Bronchial epithelial cell (primary cell): ENCODE measurements around the gene IL26. TPM values are rescaled to one million over a fixed set of nuclear protein-coding genes. Genes with fewer than 3 reads are reported as not detected.

Source experiments
- DNase-seq: peaks from one replicate; pipeline ENCODE4 v3.0.0-alpha.2; 2010; ENCODE audit warnings: low read depth
- FAIRE-seq: peaks from 2 replicates; lab custom pipeline; 2011; peaks lifted over from hg19 to GRCh38; lab: Jason Lieb, UNC
- H3K27me3 ChIP-seq: 2 replicates; pipeline ENCODE4 v1.5.1; 2011; ENCODE audit warnings: low read length; ENCODE audit not compliant: control insufficient read depth, insufficient read depth
- H3K36me3 ChIP-seq: 2 replicates; pipeline ENCODE4 v1.5.1; 2011; ENCODE audit warnings: low read length; ENCODE audit not compliant: control insufficient read depth, insufficient read depth
- H3K4me3 ChIP-seq: 2 replicates; pipeline ENCODE4 v1.5.1; 2011; ENCODE audit warnings: mild to moderate bottlenecking, low read depth, low read length, control low read depth
- CTCF ChIP-seq: IDR thresholded peaks from 2 replicates; pipeline ENCODE4 v1.5.1; 2011; ENCODE audit warnings: mild to moderate bottlenecking, moderate library complexity, low read length, control low read depth, inconsistent platforms; ENCODE audit not compliant: insufficient read depth, severe bottlenecking
- total RNA-seq: library from RNA; depleted of rRNA; stranded (reverse); fragments of >200 nt; gene quantifications from 2 replicates; pipeline ENCODE4 v1.2.1, GENCODE V29; 2014

Gene IL26
- total RNA-seq, 1 donor from 2014 or later = not detected

GRCh38 chr12:68240079-68240478 lies 14.5 kb upstream of the IL26 start:
- FAIRE-seq = no peak
- DNase-seq = peak; percentile 75

GRCh38 chr12:68239309-68239982 lies 13.8 kb upstream of the IL26 start:
- TF ChIP-seq CTCF = no peak
- H3K36me3 ChIP-seq = no peaks in the 10 kb centered on the region
- FAIRE-seq = no peak
- DNase-seq = no peak
- no peak overlapping the region for H3K4me3 ChIP-seq
- H3K27me3 ChIP-seq = no peaks in the 10 kb centered on the region

More at GRCh38 chr12:68240079-68240478, 14.5 kb upstream of the IL26 start:
- no peaks in the 10 kb centered on the region for H3K36me3 ChIP-seq
- no peaks in the 10 kb centered on the region for H3K27me3 ChIP-seq
- no peak for TF ChIP-seq CTCF
- H3K4me3 ChIP-seq = no peak overlapping the region

DNA sequence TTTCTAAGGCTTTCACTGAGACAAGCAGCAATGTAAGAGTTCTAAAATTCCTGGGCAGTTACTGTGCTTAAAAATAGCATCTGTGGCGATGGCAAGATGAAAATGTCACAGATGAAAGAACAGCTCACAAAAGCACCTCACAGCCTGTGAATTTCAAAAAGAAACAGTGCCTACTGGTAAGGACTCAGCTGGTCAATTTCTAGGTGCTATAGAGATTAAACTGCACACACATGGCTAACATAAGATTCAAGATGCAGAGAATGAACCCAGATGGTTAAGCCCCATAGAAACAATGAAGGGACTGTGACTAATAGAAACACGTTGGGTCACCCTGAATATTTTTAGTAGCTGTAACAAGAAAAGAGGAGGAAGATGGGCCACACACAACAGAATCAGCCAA lies 12.0 kb upstream of the IL26 start:
- DNase-seq (no peak), FAIRE-seq (no peak)
- Histone ChIP-seq H3K4me3 (no peak overlapping the region), H3K36me3 (no peaks in the 10 kb centered on the region), H3K27me3 (no peaks in the 10 kb centered on the region)
- TF ChIP-seq CTCF = no peak

DNA sequence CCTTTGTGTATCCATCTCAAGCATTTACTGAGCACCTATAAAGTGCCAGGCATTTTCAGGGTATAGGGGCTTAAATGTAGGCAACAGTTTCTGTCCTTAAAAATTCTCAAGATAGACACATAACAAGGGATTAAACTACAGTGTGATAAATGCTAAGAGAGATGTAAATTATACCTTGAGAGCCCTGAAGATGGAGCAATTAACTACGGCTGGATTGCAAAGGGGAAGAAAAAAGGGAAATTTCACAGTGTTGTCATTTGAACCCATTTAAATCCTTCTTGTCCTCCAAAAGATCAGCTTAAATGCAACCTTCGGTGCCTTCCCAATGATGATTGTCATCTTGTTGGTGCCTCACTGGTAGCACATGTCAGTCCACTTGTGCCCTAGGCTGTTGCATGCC lies 11.5 kb upstream of the IL26 start:
- Histone ChIP-seq H3K4me3 (no peak overlapping the region), H3K36me3 (no peaks in the 10 kb centered on the region), H3K27me3 (no peaks in the 10 kb centered on the region)
- FAIRE-seq (no peak), DNase-seq (no peak)
- no peak for TF ChIP-seq CTCF

- Histone ChIP-seq H3K4me3 (no peak overlapping the region), H3K27me3 (no peaks in the 10 kb centered on the region), H3K36me3 (no peaks in the 10 kb centered on the region)
- FAIRE-seq = no peak
- peak; percentile 8 for DNase-seq
- TF ChIP-seq CTCF = no peak
These were observed 10.9 kb upstream of the IL26 start for GRCh38 chr12:68236421-68237059.
